Neuronal stem cell (in vitro differentiated cells): Measurements from ENCODE around the gene DEK.

ENCODE experiments used
- DNase-seq: peaks from one replicate; pipeline ENCODE4 v3.0.0-alpha.2; 2013; ENCODE audit warnings: low spot score
- H2AFZ ChIP-seq: one replicate; pipeline ENCODE4 v1.6.1; 2013; ENCODE audit warnings: mild to moderate bottlenecking, low read length, inconsistent platforms
- H2AK5ac ChIP-seq: 2 replicates; pipeline ENCODE4 v1.6.1; 2013; ENCODE audit warnings: low read depth, mild to moderate bottlenecking, inconsistent platforms, low read length, moderate library complexity, mixed read lengths
- H2BK120ac ChIP-seq: 2 replicates; pipeline ENCODE4 v1.6.1; 2013; ENCODE audit warnings: low read depth, mild to moderate bottlenecking, inconsistent platforms, low read length, moderate library complexity, mixed read lengths
- H2BK12ac ChIP-seq: one replicate; pipeline ENCODE4 v1.6.1; 2013; ENCODE audit warnings: low read length, inconsistent platforms
- H2BK15ac ChIP-seq: 2 replicates; pipeline ENCODE4 v1.6.1; 2013; ENCODE audit warnings: mild to moderate bottlenecking, low read length, inconsistent platforms, mixed read lengths
- H2BK5ac ChIP-seq: one replicate; pipeline ENCODE4 v1.6.1; 2013; ENCODE audit warnings: inconsistent platforms, mild to moderate bottlenecking, low read length, moderate library complexity
- H3K14ac ChIP-seq: one replicate; pipeline ENCODE4 v1.6.1; 2013; ENCODE audit warnings: low read length, inconsistent platforms
- H3K18ac ChIP-seq: 2 replicates; pipeline ENCODE4 v1.6.1; 2013; ENCODE audit warnings: low read length, inconsistent platforms
- H3K23ac ChIP-seq: 2 replicates; pipeline ENCODE4 v1.6.1; 2013; ENCODE audit warnings: low read depth, mild to moderate bottlenecking, mixed read lengths, low read length, inconsistent platforms; ENCODE audit not compliant: poor library complexity
- H3K27ac ChIP-seq: replicated peaks from 3 replicates; pipeline ENCODE4 v1.5.1; 2013; ENCODE audit warnings: low read length, inconsistent platforms
- H3K27me3 ChIP-seq, 3 experiments: 2 replicates each; pipeline ENCODE4 v1.6.1; 2013; ENCODE audit warnings: low read length in 3 of 3, mild to moderate bottlenecking in 2 of 3, inconsistent platforms in 1 of 3, low read depth in 1 of 3, mixed read lengths in 1 of 3, moderate library complexity in 1 of 3; ENCODE audit not compliant: control insufficient read depth in 3 of 3, insufficient read depth in 3 of 3
- H3K36me3 ChIP-seq, 2 donors: replicated peaks in 1 of 2; 2 replicates each; pipeline ENCODE4 v1.6.1; 2013; ENCODE audit warnings: low read length in 2 of 2; ENCODE audit not compliant: control insufficient read depth in 2 of 2, insufficient read depth in 2 of 2
- H3K4ac ChIP-seq: 2 replicates; pipeline ENCODE4 v1.6.1; 2013; ENCODE audit warnings: inconsistent platforms, mild to moderate bottlenecking, low read length, moderate library complexity
- H3K4me1 ChIP-seq, 2 donors: 1 replicate in 1 of 2; 2 replicates in 1 of 2; pipeline ENCODE4 v1.6.1; 2013; ENCODE audit warnings: low read length in 2 of 2, low read depth in 1 of 2; ENCODE audit not compliant: control insufficient read depth in 2 of 2, insufficient read depth in 1 of 2
- H3K4me2 ChIP-seq: one replicate; pipeline ENCODE4 v1.6.1; 2013; ENCODE audit warnings: mild to moderate bottlenecking, low read length, inconsistent platforms; ENCODE audit not compliant: insufficient read depth, poor library complexity, severe bottlenecking
- H3K4me3 ChIP-seq, 2 donors: 2 replicates each; pipeline ENCODE4 v1.5.1; 2013; ENCODE audit warnings: low read length in 2 of 2, mild to moderate bottlenecking in 2 of 2, inconsistent platforms in 1 of 2, moderate library complexity in 1 of 2
- H3K79me1 ChIP-seq: one replicate; pipeline ENCODE4 v1.6.1; 2013; ENCODE audit warnings: low read depth, mild to moderate bottlenecking, inconsistent platforms, low read length, moderate library complexity
- H3K9ac ChIP-seq: one replicate; pipeline ENCODE4 v1.6.1; 2013; ENCODE audit warnings: mild to moderate bottlenecking, low read depth, low read length, inconsistent platforms; ENCODE audit not compliant: poor library complexity
- H3K9me3 ChIP-seq, 2 donors: replicated peaks in 1 of 2; 2 replicates each; pipeline versions ENCODE3 to v1.6.1; 2013; ENCODE audit warnings: low read length in 2 of 2, mild to moderate bottlenecking in 2 of 2, inconsistent platforms in 1 of 2, low read depth in 1 of 2, mixed read lengths in 1 of 2, moderate library complexity in 1 of 2; ENCODE audit not compliant: control insufficient read depth in 2 of 2, insufficient read depth in 1 of 2
- H4K8ac ChIP-seq: one replicate; pipeline ENCODE4 v1.6.1; 2013; ENCODE audit warnings: low read depth, mild to moderate bottlenecking, inconsistent platforms, low read length, moderate library complexity
- H4K91ac ChIP-seq: one replicate; pipeline ENCODE4 v1.6.1; 2013; ENCODE audit warnings: low read length, low read depth, mild to moderate bottlenecking, inconsistent platforms; ENCODE audit not compliant: poor library complexity
- WGBS, 2 donors: extraction: QIAGEN DNeasy Blood & Tissue Kit; methylation state at CpG; one replicate each; pipeline ENCODE4 v1.1.7; 2013; ENCODE audit warnings: missing lambda C conversion rate in 2 of 2, mixed read lengths in 1 of 2; ENCODE audit not compliant: insufficient read length in 2 of 2, insufficient replicate concordance in 1 of 2; ENCODE audit errors: extremely low coverage in 2 of 2; 5-methylcytosine and 5-hydroxymethylcytosine counted together

Gene DEK

GRCh38 chr6:18247002-18247401 lies 17.3 kb downstream of the DEK start:
- H2AK5ac ChIP-seq = no peak overlapping the region
- H3K9me3 ChIP-seq = no peaks in the 10 kb centered on the region
- H2BK120ac ChIP-seq = no peak overlapping the region
- no peak overlapping the region for H3K4ac ChIP-seq
- H2BK5ac ChIP-seq = no peak overlapping the region
- no peak overlapping the region for H2BK15ac ChIP-seq
- no peak overlapping the region for H4K8ac ChIP-seq
- H3K4me3 ChIP-seq = no peak overlapping the region
- H3K79me1 ChIP-seq = peaks cover 1% of the 10 kb centered on the region
- H3K27me3 ChIP-seq = no peaks in the 10 kb centered on the region
- H4K91ac ChIP-seq = no peak overlapping the region
- H3K4me1 ChIP-seq = no peaks in the 10 kb centered on the region
- H3K23ac ChIP-seq = no peak overlapping the region
- H3K4me2 ChIP-seq = no peak overlapping the region
- H3K36me3 ChIP-seq = peaks cover 28 to 98% of the 10 kb centered on the region in 2 donors
- no peak overlapping the region for H2BK12ac ChIP-seq
- no peak overlapping the region for H2AFZ ChIP-seq
- DNase-seq = no peak
- H3K27ac ChIP-seq = no peak overlapping the region
- no peak overlapping the region for H3K18ac ChIP-seq
- no peak overlapping the region for H3K14ac ChIP-seq
- H3K9ac ChIP-seq = no peak overlapping the region

- H3K36me3 ChIP-seq = peaks cover 29 to 98% of the 10 kb centered on the region in 2 donors
These were observed 18.1 kb downstream of the DEK start for GRCh38 chr6:18246205-18246604.

GRCh38 chr6:18245642-18246041 lies 18.7 kb downstream of the DEK start:
- Histone ChIP-seq H2AK5ac (no peak overlapping the region), H3K27me3 (no peaks in the 10 kb centered on the region), H3K4me2 (no peak overlapping the region), H3K23ac (no peak overlapping the region), H3K4ac (no peak overlapping the region), H2AFZ (no peak overlapping the region), H3K27ac (no peak overlapping the region), H2BK120ac (no peak overlapping the region), H2BK5ac (no peak overlapping the region), H3K4me1 (no peaks in the 10 kb centered on the region), H2BK15ac (no peak overlapping the region), H4K91ac (no peak overlapping the region), H3K9ac (no peak overlapping the region), H4K8ac (no peak overlapping the region), H3K18ac (no peak overlapping the region), H3K9me3 (no peaks in the 10 kb centered on the region), H3K14ac (no peak overlapping the region), H3K4me3 (no peak overlapping the region), H3K79me1 (peaks cover 2% of the 10 kb centered on the region), H2BK12ac (no peak overlapping the region), H3K36me3 (peaks cover 29 to 98% of the 10 kb centered on the region in 2 donors)
- no CpG with 5 or more reads among the region's 7 CpGs for WGBS, 2 donors
- no peak for DNase-seq

More at GRCh38 chr6:18246205-18246604, 18.1 kb downstream of the DEK start:
- no peak overlapping the region for H2BK120ac ChIP-seq
- no peak overlapping the region for H2AFZ ChIP-seq
- no peak for DNase-seq
- H3K79me1 ChIP-seq = peaks cover 2% of the 10 kb centered on the region
- H3K4me3 ChIP-seq = no peak overlapping the region
- no peak overlapping the region for H3K4me2 ChIP-seq
- H3K27ac ChIP-seq = no peak overlapping the region
- H3K4ac ChIP-seq = no peak overlapping the region
- no peaks in the 10 kb centered on the region for H3K9me3 ChIP-seq
- no peak overlapping the region for H2BK5ac ChIP-seq
- no peak overlapping the region for H4K91ac ChIP-seq
- no peaks in the 10 kb centered on the region for H3K4me1 ChIP-seq
- H4K8ac ChIP-seq = no peak overlapping the region
- no peak overlapping the region for H3K14ac ChIP-seq
- H3K9ac ChIP-seq = no peak overlapping the region
- no peak overlapping the region for H2AK5ac ChIP-seq
- H2BK15ac ChIP-seq = no peak overlapping the region
- H2BK12ac ChIP-seq = no peak overlapping the region
- no peak overlapping the region for H3K18ac ChIP-seq
- H3K27me3 ChIP-seq = no peaks in the 10 kb centered on the region
- H3K23ac ChIP-seq = no peak overlapping the region

- Histone ChIP-seq H3K9ac (no peak overlapping the region), H3K18ac (no peak overlapping the region), H2BK12ac (no peak overlapping the region), H2BK120ac (no peak overlapping the region), H3K79me1 (peaks cover 2% of the 10 kb centered on the region), H3K14ac (no peak overlapping the region), H2BK5ac (no peak overlapping the region), H3K4me2 (no peak overlapping the region), H3K23ac (no peak overlapping the region), H2AFZ (no peak overlapping the region), H4K91ac (no peak overlapping the region), H3K4me1 (no peaks in the 10 kb centered on the region), H2BK15ac (no peak overlapping the region), H2AK5ac (no peak overlapping the region), H3K4ac (no peak overlapping the region), H3K36me3 (peaks cover 29 to 100% of the 10 kb centered on the region in 2 donors), H3K9me3 (no peaks in the 10 kb centered on the region), H3K27me3 (no peaks in the 10 kb centered on the region), H3K27ac (no peak overlapping the region), H4K8ac (no peak overlapping the region), H3K4me3 (no peak overlapping the region)
- DNase-seq = no peak
- no CpG with 5 or more reads among the region's 1 CpG for WGBS, 2 donors
These were observed 19.3 kb downstream of the DEK start for GRCh38 chr6:18245079-18245478.
